HCT116 (cell line): ENCODE measurements around the gene RBM20. TPM values are rescaled to one million over a fixed set of nuclear protein-coding genes. Genes with fewer than 3 reads are reported as not detected.

Source experiments
- ATAC-seq: fragments of 200-7000 bp; cut with Tn5 transposase; 2 replicates; pipeline ENCODE4 v1.9.1; 2020; ENCODE audit warnings: mild to moderate bottlenecking, moderate library complexity
- BruUV-seq: library from RNA; stranded (reverse); fragments of 400-500 nt; replicated peaks from 2 replicates; lab custom pipeline; 2021; lab: Mats Ljungman, UMichigan
- CTCF ChIA-PET: fragments of 300-600 bp; sonication (Branson Sonifier 250); formaldehyde crosslinking; loops from one replicate; lab custom pipeline; 2021; ENCODE audit warnings: antibody characterized with exemption; lab: Charles Lee
- POLR2A ChIA-PET: fragments of 300-600, 350-600 bp; sonication (Branson Sonifier 250); formaldehyde crosslinking; loops from one replicate; lab custom pipeline; 2021; ENCODE audit warnings: antibody characterized with exemption; lab: Charles Lee
- RAD21 ChIA-PET, 2 experiments: fragments of 300-600 bp; sonication (Branson Sonifier 250); formaldehyde crosslinking; loops; one replicate each; lab custom pipeline; 2023; ENCODE audit warnings: low total read pairs in 2 of 2; ENCODE audit not compliant: uncharacterized antibody in 2 of 2, unreplicated experiment in 2 of 2, low non-redundant PET in 1 of 2; lab: Charles Lee
- DNase-seq: peaks from one replicate; pipeline ENCODE4 v3.0.0-alpha.2; 2010; ENCODE audit warnings: low read depth, low spot score
- H2AFZ ChIP-seq: fragments of 200-600 bp; shearing (Covaris generic), sonication (generic); 2 replicates; pipeline ENCODE4 v1.6.1; 2017; ENCODE audit warnings: low read depth, mixed run types, mixed read lengths, antibody characterized with exemption, low read length; ENCODE audit not compliant: poor library complexity, severe bottlenecking
- H3K27ac ChIP-seq: 2 replicates; pipeline ENCODE4 v1.5.1; 2012; ENCODE audit warnings: low read depth, low read length
- H3K27me3 ChIP-seq: fragments of 200-600 bp; sonication (generic); 2 replicates; pipeline ENCODE4 v1.6.1; 2016; ENCODE audit warnings: mixed run types, low read length, mixed read lengths; ENCODE audit not compliant: insufficient read depth
- H3K36me3 ChIP-seq, 2 experiments: fragments of 200-500 bp in 1 of 2; fragments of 200-600 bp in 1 of 2; sonication (Bioruptor generic) in 1 of 2; sonication (generic) in 1 of 2; 2 replicates each; pipeline versions ENCODE4 v1.5.1 to v1.6.1; 2014 to 2016; ENCODE audit warnings: low read length in 2 of 2, inconsistent platforms in 1 of 2, mixed read lengths in 1 of 2, mixed run types in 1 of 2; ENCODE audit not compliant: insufficient read depth in 2 of 2, control insufficient read depth in 1 of 2
- H3K4me1 ChIP-seq, 2 experiments: fragments of 200-600 bp in 1 of 2; sonication (generic) in 1 of 2; 2 replicates each; pipeline versions ENCODE4 v1.5.1 to v1.6.1; 2012 to 2017; ENCODE audit warnings: low read length in 2 of 2, inconsistent platforms in 1 of 2, mild to moderate bottlenecking in 1 of 2, mixed read lengths in 1 of 2, mixed run types in 1 of 2, moderate library complexity in 1 of 2; ENCODE audit not compliant: insufficient read depth in 2 of 2, control insufficient read depth in 1 of 2
- H3K4me2 ChIP-seq: fragments of 200-600 bp; sonication (generic); 2 replicates; pipeline ENCODE4 v1.6.1; 2017; ENCODE audit warnings: mixed run types, low read length, mixed read lengths
- H3K4me3 ChIP-seq, 2 experiments: fragments of 200-600 bp in 1 of 2; sonication (generic) in 1 of 2; replicated peaks in 1 of 2; 2 replicates each; pipeline ENCODE4 v1.5.1; 2011 to 2016; ENCODE audit warnings: low read length in 2 of 2, control low read depth in 1 of 2, low read depth in 1 of 2, mild to moderate bottlenecking in 1 of 2, mixed read lengths in 1 of 2, mixed run types in 1 of 2
- H3K79me2 ChIP-seq: fragments of 200-600 bp; sonication (generic); 2 replicates; pipeline ENCODE4 v1.6.1; 2017; ENCODE audit warnings: mild to moderate bottlenecking, mixed run types, low read length, moderate library complexity, mixed read lengths; ENCODE audit not compliant: insufficient read depth
- H3K9ac ChIP-seq: fragments of 200-600 bp; sonication (generic); 2 replicates; pipeline ENCODE4 v1.6.1; 2016; ENCODE audit warnings: low read length, mixed read lengths
- H3K9me2 ChIP-seq: fragments of 200-600 bp; sonication (generic), shearing (Covaris generic); 2 replicates; pipeline ENCODE4 v1.6.1; 2017; ENCODE audit warnings: mixed run types, mild to moderate bottlenecking, moderate library complexity; ENCODE audit not compliant: insufficient read depth
- H3K9me3 ChIP-seq, 2 experiments: fragments of 200-500 bp in 1 of 2; fragments of 200-600 bp in 1 of 2; sonication (Bioruptor generic) in 1 of 2; sonication (generic) in 1 of 2; 2 replicates each; pipeline ENCODE4 v1.6.1; 2014 to 2017; ENCODE audit warnings: low read length in 2 of 2, mixed read lengths in 2 of 2, inconsistent platforms in 1 of 2, low read depth in 1 of 2, mild to moderate bottlenecking in 1 of 2, mixed run types in 1 of 2, moderate library complexity in 1 of 2; ENCODE audit not compliant: control insufficient read depth in 1 of 2, insufficient read depth in 1 of 2
- H4K20me1 ChIP-seq: fragments of 200-600 bp; sonication (generic), shearing (Covaris generic); 2 replicates; pipeline ENCODE4 v1.6.1; 2017; ENCODE audit warnings: mixed run types, mild to moderate bottlenecking, moderate library complexity; ENCODE audit not compliant: insufficient read depth
- ATF3 ChIP-seq: IDR thresholded peaks from 2 replicates; pipeline ENCODE4 v1.6.1; 2012
- CBX3 ChIP-seq: IDR thresholded peaks from 2 replicates; pipeline ENCODE4 v1.6.1; 2012; ENCODE audit warnings: low read depth
- CEBPB ChIP-seq: IDR thresholded peaks from 2 replicates; pipeline ENCODE4 v1.6.1; 2012; ENCODE audit warnings: low read depth
- CTCF ChIP-seq, 3 experiments: fragments of 200-600 bp in 1 of 3; sonication (generic) in 1 of 3; IDR thresholded peaks in 2 of 3; conservative IDR thresholded peaks in 1 of 3; 2 replicates each; pipeline ENCODE4 v1.5.1; 2012 to 2017; ENCODE audit warnings: low read depth in 2 of 3, low read length in 2 of 3, antibody characterized with exemption in 1 of 3, borderline replicate concordance in 1 of 3, control low read depth in 1 of 3, mild to moderate bottlenecking in 1 of 3, mixed read lengths in 1 of 3, mixed run types in 1 of 3, moderate library complexity in 1 of 3; ENCODE audit not compliant: insufficient read depth in 1 of 3
- EGR1 ChIP-seq: IDR thresholded peaks from 2 replicates; pipeline ENCODE4 v1.6.1; 2012; ENCODE audit warnings: low read depth
- ELF1 ChIP-seq: IDR thresholded peaks from 2 replicates; pipeline ENCODE4 v1.6.1; 2012; ENCODE audit warnings: low read depth, borderline replicate concordance
- EZH2 ChIP-seq: fragments of 200-600 bp; sonication (generic); IDR thresholded peaks from 2 replicates; pipeline ENCODE4 v1.6.1; 2017; ENCODE audit warnings: antibody characterized with exemption, mixed run types
- EZH2phosphoT487 ChIP-seq: fragments of 200-600 bp; IDR thresholded peaks from 2 replicates; pipeline ENCODE4 v1.6.1; 2018; ENCODE audit warnings: antibody characterized with exemption, borderline replicate concordance
- FOSL1 ChIP-seq: IDR thresholded peaks from 2 replicates; pipeline ENCODE4 v1.6.1; 2012; ENCODE audit warnings: low read depth
- JUND ChIP-seq: IDR thresholded peaks from 2 replicates; pipeline ENCODE4 v1.6.1; 2012
- MAX ChIP-seq: IDR thresholded peaks from 2 replicates; pipeline ENCODE4 v1.6.1; 2012
- POLR2AphosphoS5 ChIP-seq: IDR thresholded peaks from 2 replicates; pipeline ENCODE4 v1.6.1; 2011; ENCODE audit warnings: mild to moderate bottlenecking, low read depth, low read length, moderate library complexity
- RAD21 ChIP-seq: IDR thresholded peaks from 2 replicates; pipeline ENCODE4 v1.6.1; 2012; ENCODE audit warnings: low read depth, mild to moderate bottlenecking
- SIN3A ChIP-seq: IDR thresholded peaks from 2 replicates; pipeline ENCODE4 v1.6.1; 2012; ENCODE audit warnings: low read depth
- SP1 ChIP-seq: IDR thresholded peaks from 2 replicates; pipeline ENCODE4 v1.6.1; 2012; ENCODE audit warnings: low read depth
- TCF7L2 ChIP-seq: IDR thresholded peaks from 2 replicates; pipeline ENCODE4 v1.7.0; 2011; ENCODE audit warnings: borderline replicate concordance, inconsistent platforms; ENCODE audit not compliant: insufficient read depth, insufficient read length; ENCODE audit errors: extremely low read depth
- YY1 ChIP-seq: IDR thresholded peaks from 2 replicates; pipeline ENCODE4 v1.6.1; 2011; ENCODE audit warnings: low read length, low read depth, moderate library complexity, mild to moderate bottlenecking; ENCODE audit not compliant: insufficient replicate concordance; ENCODE audit errors: extremely low read depth
- ZBTB33 ChIP-seq: IDR thresholded peaks from 2 replicates; pipeline ENCODE4 v1.6.1; 2011; ENCODE audit warnings: mild to moderate bottlenecking, low read length, moderate library complexity; ENCODE audit not compliant: insufficient replicate concordance; ENCODE audit errors: extremely low read depth
- ZFX ChIP-seq: fragments of 450-650 bp; IDR thresholded peaks from 2 replicates; pipeline ENCODE4 v1.6.1; 2017
- ZNF274 ChIP-seq: fragments of 200-500 bp; sonication (Bioruptor generic); IDR thresholded peaks from 2 replicates; pipeline ENCODE4 v1.6.1; 2014; ENCODE audit warnings: mild to moderate bottlenecking, low read depth, low read length, inconsistent platforms
- intact Hi-C: fragments of 100-400 bp; cut with micrococcal nuclease; formaldehyde crosslinking; loops from 2 replicates; pipeline ENCODE4 v1.10.0; 2022
- total RNA-seq: library from RNA; stranded (reverse); gene quantifications from one replicate; pipeline ENCODE4 v1.2.1, GENCODE V29; 2021; ENCODE audit not compliant: unreplicated experiment

The RBM20 gene
- total RNA-seq, 1 experiment from 2014 or later, result 2.0 TPM

GRCh38 chr10:110686949-110687348 is 42.8 kb downstream of the RBM20 start:
- Histone ChIP-seq H3K4me3 (no peak overlapping the region), H3K79me2 (no peaks in the 10 kb centered on the region), H4K20me1 (no peaks in the 10 kb centered on the region), H3K36me3 (no peaks in the 10 kb centered on the region), H3K27ac (no peak overlapping the region), H3K27me3 (no peaks in the 10 kb centered on the region), H2AFZ (no peak overlapping the region), H3K4me1 (0 out of 4 replicates have a peak, but pooled peaks cover 0 to 4% of the 10 kb centered on the region in 2 experiments), H3K9ac (no peak overlapping the region), H3K9me2 (no peaks in the 10 kb centered on the region), H3K9me3 (no peaks in the 10 kb centered on the region), H3K4me2 (no peak overlapping the region)
- ATAC-seq, result no peak
- POLR2A ChIA-PET, result no interaction called here
- DNase-seq, result no peak
- RAD21 ChIA-PET, result no interaction called here
- BruUV-seq, result no TSS peak
- CTCF ChIA-PET, result no interaction called here
- TF ChIP-seq YY1 (no peak), SP1 (no peak), ZFX (no peak), RAD21 (no peak), ZBTB33 (no peak), EZH2phosphoT487 (no peak), EZH2 (no peak), SIN3A (no peak), POLR2AphosphoS5 (no peak), EGR1 (no peak), ZNF274 (no peak), MAX (no peak), CEBPB (no peak), TCF7L2 (no peak), ELF1 (no peak), ATF3 (no peak), CTCF (IDR thresholded peaks at IDR 0.05 in 2 of 3, conservative IDR thresholded peaks at IDR 0.05 in 1 of 3; ENCODE audit: borderline replicate concordance in 1 of 3, insufficient read depth in 1 of 3, low read depth in 2 of 3, low read length in 2 of 3) (no peak), CBX3 (no peak), JUND (no peak), FOSL1 (no peak)
- intact Hi-C loops, result loop anchor here (10.0 kb wide), 1 partner anchor 552 kb away; no protein-coding TSS in a partner anchor
